Left ventricle myocardium inferior (tissue), 1 donor: Measurements from ENCODE around the gene ATP11C. TPM values are rescaled to one million over a fixed set of nuclear protein-coding genes. Genes with fewer than 3 reads are reported as not detected.

Experiments used
- DNase-seq: peaks from one replicate; pipeline ENCODE4 v3.0.0-alpha.2; 2020
- H3K27ac ChIP-seq: fragments of 200-600 bp; replicated peaks from 2 replicates; pipeline ENCODE4 v1.8.0; 2021
- H3K27me3 ChIP-seq: fragments of 200-600 bp; 2 replicates; pipeline ENCODE4 v1.8.0; 2021; ENCODE audit warnings: low read depth
- H3K36me3 ChIP-seq: fragments of 200-600 bp; 2 replicates; pipeline ENCODE4 v1.8.0; 2021
- H3K4me1 ChIP-seq: fragments of 200-600 bp; 2 replicates; pipeline ENCODE4 v1.8.0; 2021
- H3K4me3 ChIP-seq: fragments of 200-600 bp; 2 replicates; pipeline ENCODE4 v1.8.0; 2021; ENCODE audit warnings: mild to moderate bottlenecking, moderate library complexity
- H3K9me3 ChIP-seq: fragments of 200-600 bp; replicated peaks from 2 replicates; pipeline ENCODE4 v1.8.0; 2021
- intact Hi-C: fragments of 100-400 bp; cut with micrococcal nuclease; formaldehyde crosslinking; loops from one replicate; pipeline ENCODE4 v1.11.0; 2022
- total RNA-seq: library from RNA; stranded (reverse); fragmentation: NEBNext Ultra II Directional; extraction: Animal tissue kit (Norgen Biotek cat#: 25700); gene quantifications from one replicate; pipeline ENCODE4 v1.2.1, GENCODE V29; 2021
- TF ChIP-seq, protein P1 (sequence below): fragments of 200-600 bp; IDR thresholded peaks from 2 replicates; pipeline ENCODE4 v1.8.0; 2021; ENCODE audit warnings: antibody characterized with exemption, mild to moderate bottlenecking, borderline replicate concordance
- donor health status: DM: no; HTN: yes; CAD: no; lungs with severe emphysema.

The ATP11C gene
- total RNA-seq, 1 donor from 2014 or later = 3.7 TPM

DNA sequence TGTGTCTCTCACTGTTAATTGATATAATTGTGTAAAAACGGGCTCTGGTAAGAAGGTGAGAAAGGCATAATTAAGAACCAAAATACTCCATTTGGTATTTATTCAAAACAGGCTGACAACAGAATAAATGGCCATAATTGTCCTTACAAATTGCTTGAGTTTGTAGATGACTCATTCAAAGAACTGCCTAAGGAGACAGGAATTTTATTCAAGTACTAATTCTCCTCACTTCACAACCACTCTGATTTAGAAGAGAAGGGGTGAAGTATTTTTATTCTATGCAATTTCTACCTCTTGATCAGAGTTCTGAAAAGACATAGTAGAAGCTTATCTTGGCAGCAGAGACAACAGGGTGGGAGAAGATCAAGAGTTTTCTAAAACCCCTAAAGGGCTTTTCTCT, 43.1 kb downstream of the ATP11C start:
- Histone ChIP-seq H3K27me3 (no peaks in the 10 kb centered on the region), H3K36me3 (no peaks in the 10 kb centered on the region), H3K4me1 (no peaks in the 10 kb centered on the region), H3K9me3 (no peaks in the 10 kb centered on the region), H3K4me3 (no peak overlapping the region), H3K27ac (no peak overlapping the region)
- TF ChIP-seq, protein P1, sequence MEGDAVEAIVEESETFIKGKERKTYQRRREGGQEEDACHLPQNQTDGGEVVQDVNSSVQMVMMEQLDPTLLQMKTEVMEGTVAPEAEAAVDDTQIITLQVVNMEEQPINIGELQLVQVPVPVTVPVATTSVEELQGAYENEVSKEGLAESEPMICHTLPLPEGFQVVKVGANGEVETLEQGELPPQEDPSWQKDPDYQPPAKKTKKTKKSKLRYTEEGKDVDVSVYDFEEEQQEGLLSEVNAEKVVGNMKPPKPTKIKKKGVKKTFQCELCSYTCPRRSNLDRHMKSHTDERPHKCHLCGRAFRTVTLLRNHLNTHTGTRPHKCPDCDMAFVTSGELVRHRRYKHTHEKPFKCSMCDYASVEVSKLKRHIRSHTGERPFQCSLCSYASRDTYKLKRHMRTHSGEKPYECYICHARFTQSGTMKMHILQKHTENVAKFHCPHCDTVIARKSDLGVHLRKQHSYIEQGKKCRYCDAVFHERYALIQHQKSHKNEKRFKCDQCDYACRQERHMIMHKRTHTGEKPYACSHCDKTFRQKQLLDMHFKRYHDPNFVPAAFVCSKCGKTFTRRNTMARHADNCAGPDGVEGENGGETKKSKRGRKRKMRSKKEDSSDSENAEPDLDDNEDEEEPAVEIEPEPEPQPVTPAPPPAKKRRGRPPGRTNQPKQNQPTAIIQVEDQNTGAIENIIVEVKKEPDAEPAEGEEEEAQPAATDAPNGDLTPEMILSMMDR = no peak
- intact Hi-C loops = no loop called here
- DNase-seq = no peak

- Histone ChIP-seq H3K4me3 (no peak overlapping the region), H3K36me3 (no peaks in the 10 kb centered on the region), H3K27ac (no peak overlapping the region), H3K9me3 (no peaks in the 10 kb centered on the region), H3K27me3 (no peaks in the 10 kb centered on the region), H3K4me1 (peaks cover 19% of the 10 kb centered on the region)
- TF ChIP-seq, protein P1 = no peak
- no peak for DNase-seq
- intact Hi-C loops = no loop called here
Measured at GRCh38 chrX:139883984-139884383, 48.9 kb downstream of the ATP11C start.

- intact Hi-C loops = loop anchor here (1.0 kb wide), 1 partner anchor 48 kb away; no protein-coding TSS in a partner anchor
- no peaks in the 10 kb centered on the region for H3K9me3 ChIP-seq
- no peaks in the 10 kb centered on the region for H3K27me3 ChIP-seq
- H3K4me3 ChIP-seq = no peak overlapping the region
- TF ChIP-seq, protein P1 = no peak
- H3K36me3 ChIP-seq = no peaks in the 10 kb centered on the region
- H3K4me1 ChIP-seq = peaks cover 19% of the 10 kb centered on the region
- peak overlapping the region; percentile 69 for H3K27ac ChIP-seq
- DNase-seq = no peak
Measured at GRCh38 chrX:139882299-139882698, 50.6 kb downstream of the ATP11C start.

DNA sequence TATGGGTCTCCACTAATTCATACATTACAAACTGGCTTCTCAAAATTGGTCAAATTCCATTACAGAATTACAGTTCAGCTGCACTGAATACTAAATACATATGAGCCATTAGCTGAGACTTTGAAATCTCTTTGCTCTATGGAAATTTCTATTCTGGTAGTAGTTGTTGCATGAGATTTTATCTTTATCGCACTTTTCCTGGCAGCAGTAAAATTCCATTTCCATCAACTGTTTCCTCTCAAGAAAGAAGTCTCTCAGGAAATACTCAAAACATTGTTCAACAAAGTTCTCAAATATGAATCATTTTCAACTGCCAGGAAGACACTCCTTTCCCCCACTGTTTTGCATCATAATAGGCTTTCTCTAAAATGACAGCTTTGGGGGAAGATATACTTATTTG, 51.3 kb downstream of the ATP11C start:
- H3K27me3 ChIP-seq = no peaks in the 10 kb centered on the region
- no peaks in the 10 kb centered on the region for H3K36me3 ChIP-seq
- H3K9me3 ChIP-seq = no peaks in the 10 kb centered on the region
- intact Hi-C loops = no loop called here
- H3K27ac ChIP-seq = peak overlapping the region; percentile 69
- TF ChIP-seq, protein P1 = no peak
- no peak for DNase-seq
- peaks cover 19% of the 10 kb centered on the region for H3K4me1 ChIP-seq
- H3K4me3 ChIP-seq = no peak overlapping the region

DNA sequence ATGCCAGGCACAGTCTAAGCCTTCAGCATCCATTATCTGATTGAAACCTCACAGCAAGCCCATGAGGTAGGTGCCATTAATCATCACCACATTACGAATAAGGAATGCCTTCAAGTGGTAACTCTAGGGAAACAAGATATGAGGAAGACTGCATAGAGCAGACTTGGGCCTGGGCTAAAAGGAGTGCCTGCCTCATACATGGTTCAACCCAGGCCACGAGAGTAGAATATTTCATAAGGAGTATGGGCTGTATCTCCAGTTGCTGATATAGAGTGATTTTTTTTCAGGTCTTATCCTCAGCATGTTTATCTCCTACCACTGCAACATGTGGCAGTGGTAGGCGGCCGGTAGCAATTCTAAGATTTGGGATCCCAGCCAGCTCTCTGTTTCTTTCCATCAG, 51.7 kb downstream of the ATP11C start:
- TF ChIP-seq, protein P1 = no peak
- intact Hi-C loops = no loop called here
- Histone ChIP-seq H3K9me3 (no peaks in the 10 kb centered on the region), H3K27ac (peak overlapping the region; percentile 69), H3K4me1 (peaks cover 20% of the 10 kb centered on the region), H3K27me3 (no peaks in the 10 kb centered on the region), H3K4me3 (no peak overlapping the region), H3K36me3 (no peaks in the 10 kb centered on the region)
- DNase-seq = no peak
